H1 (cell line): ENCODE measurements around the gene ALK.

Experiments used
- CBX5 ChIP-seq: fragments of 300-800, 300-1000 bp; sonication (generic); IDR thresholded peaks from 2 replicates; pipeline ENCODE4 v1.7.1; 2016; ENCODE audit warnings: antibody characterized with exemption, low read length, low read depth
- CEBPB ChIP-seq: IDR thresholded peaks from 2 replicates; pipeline ENCODE4 v1.6.1; 2012; ENCODE audit warnings: low read depth, low read length
- CTCF ChIP-seq, 3 experiments: IDR thresholded peaks; 1 replicate in 2 of 3; 2 replicates in 1 of 3; pipeline versions ENCODE4 v1.5.1 to v1.6.1; 2011; ENCODE audit warnings: low read length in 3 of 3, mild to moderate bottlenecking in 3 of 3, inconsistent platforms in 2 of 3, low read depth in 1 of 3, moderate library complexity in 1 of 3; ENCODE audit not compliant: insufficient read depth in 1 of 3; ENCODE audit errors: control extremely low read depth in 1 of 3
- EP300 ChIP-seq, 2 experiments: IDR thresholded peaks; 1 replicate in 1 of 2; 2 replicates in 1 of 2; pipeline ENCODE4 v1.6.1; 2011 to 2012; ENCODE audit warnings: low read depth in 2 of 2, low read length in 2 of 2, mild to moderate bottlenecking in 2 of 2, borderline replicate concordance in 1 of 2, inconsistent platforms in 1 of 2, moderate library complexity in 1 of 2
- JUN ChIP-seq: IDR thresholded peaks from 2 replicates; pipeline ENCODE4 v1.6.1; 2011; ENCODE audit warnings: low read depth, mild to moderate bottlenecking, improper control_type of control experiment, low read length
- POLR2A ChIP-seq, 2 experiments: IDR thresholded peaks; 1 replicate in 1 of 2; 2 replicates in 1 of 2; pipeline ENCODE4 v1.6.1; 2011; ENCODE audit warnings: low read depth in 2 of 2, low read length in 2 of 2, mild to moderate bottlenecking in 2 of 2; ENCODE audit errors: control extremely low read depth in 1 of 2
- RFX5 ChIP-seq: IDR thresholded peaks from 2 replicates; pipeline ENCODE4 v1.6.1; 2011; ENCODE audit warnings: low read depth, low read length, improper control_type of control experiment, borderline replicate concordance
- RXRA ChIP-seq: IDR thresholded peaks from 2 replicates; pipeline ENCODE4 v1.6.1; 2011; ENCODE audit warnings: low read depth, mild to moderate bottlenecking, low read length, moderate library complexity; ENCODE audit not compliant: insufficient read depth
- SP1 ChIP-seq: IDR thresholded peaks from 2 replicates; pipeline ENCODE4 v1.6.1; 2011; ENCODE audit warnings: low read depth, low read length
- TAF1 ChIP-seq: IDR thresholded peaks from 2 replicates; pipeline ENCODE4 v1.6.1; 2011; ENCODE audit warnings: mild to moderate bottlenecking, low read depth, low read length
- TF ChIP-seq, protein P1 (sequence below): IDR thresholded peaks from 2 replicates; pipeline ENCODE4 v1.6.1; 2012; ENCODE audit warnings: inconsistent platforms

GRCh38 chr2:29245742-29246382 lies 675.5 kb downstream of the ALK start:
- no peak for TF ChIP-seq RXRA
- TF ChIP-seq CBX5 = no peak
- no peak for TF ChIP-seq RFX5
- no peak for TF ChIP-seq CTCF (IDR thresholded peaks at IDR 0.05; ENCODE audit: control extremely low read depth in 1 of 3, insufficient read depth in 1 of 3, low read depth in 1 of 3, low read length in 3 of 3)
- TF ChIP-seq EP300 (IDR thresholded peaks at IDR 0.05; ENCODE audit: borderline replicate concordance in 1 of 2, low read depth in 2 of 2, low read length in 2 of 2) = no peak
- TF ChIP-seq SP1 = no peak
- TF ChIP-seq JUN = no peak
- no peak for TF ChIP-seq TAF1
- TF ChIP-seq, protein P1, sequence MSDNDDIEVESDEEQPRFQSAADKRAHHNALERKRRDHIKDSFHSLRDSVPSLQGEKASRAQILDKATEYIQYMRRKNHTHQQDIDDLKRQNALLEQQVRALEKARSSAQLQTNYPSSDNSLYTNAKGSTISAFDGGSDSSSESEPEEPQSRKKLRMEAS = no peak
- no peak for TF ChIP-seq POLR2A (IDR thresholded peaks at IDR 0.05; ENCODE audit: control extremely low read depth in 1 of 2, low read depth in 2 of 2, low read length in 2 of 2)
- no peak for TF ChIP-seq CEBPB
